ENCODE results near the gene TOX3.

Gene TOX3

DNA sequence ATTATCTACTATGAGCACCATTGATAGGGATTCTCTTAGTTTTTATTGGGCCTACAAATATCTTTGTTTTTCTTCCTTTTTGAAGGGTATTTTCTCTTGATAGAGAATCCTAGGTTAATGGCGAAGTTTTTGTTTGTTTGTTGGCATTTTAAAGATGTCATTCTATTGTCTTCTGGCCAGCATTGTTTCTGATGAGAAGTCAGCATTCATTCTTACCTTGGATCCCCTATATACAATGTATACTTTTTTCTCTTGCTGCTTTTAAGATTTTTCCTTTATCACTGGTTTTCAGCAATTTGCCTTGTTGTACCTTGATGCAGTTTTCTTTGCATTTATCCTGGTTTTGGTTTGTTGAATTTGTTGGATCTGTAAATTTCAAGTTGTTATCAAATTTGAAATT is 130.1 kb downstream of the TOX3 start:
- no peak overlapping the region for H3K27ac ChIP-seq (ENCODE audit: low read depth, low read length)
- peaks cover 0 to 7% (median 2%) of the 10 kb centered on the region in 5 donors for H3K9me3 ChIP-seq (ENCODE audit: control insufficient read depth in 5 of 5, low read length in 5 of 5)
- no peaks in the 10 kb centered on the region for H3K27me3 ChIP-seq (ENCODE audit: control insufficient read depth in 5 of 5, insufficient read depth in 4 of 5, low read length in 5 of 5)
- H3K9ac ChIP-seq (ENCODE audit: low read length in 5 of 5) = no peak overlapping the region
- H3K4me3 ChIP-seq (ENCODE audit: low read depth in 1 of 5, low read length in 5 of 5) = no peak overlapping the region
- H3K4me1 ChIP-seq (ENCODE audit: control insufficient read depth in 5 of 5, insufficient read depth in 5 of 5, low read length in 5 of 5) = no peaks in the 10 kb centered on the region
- H3K36me3 ChIP-seq (ENCODE audit: control insufficient read depth in 5 of 5, insufficient read depth in 5 of 5, low read length in 5 of 5) = no peaks in the 10 kb centered on the region

DNA sequence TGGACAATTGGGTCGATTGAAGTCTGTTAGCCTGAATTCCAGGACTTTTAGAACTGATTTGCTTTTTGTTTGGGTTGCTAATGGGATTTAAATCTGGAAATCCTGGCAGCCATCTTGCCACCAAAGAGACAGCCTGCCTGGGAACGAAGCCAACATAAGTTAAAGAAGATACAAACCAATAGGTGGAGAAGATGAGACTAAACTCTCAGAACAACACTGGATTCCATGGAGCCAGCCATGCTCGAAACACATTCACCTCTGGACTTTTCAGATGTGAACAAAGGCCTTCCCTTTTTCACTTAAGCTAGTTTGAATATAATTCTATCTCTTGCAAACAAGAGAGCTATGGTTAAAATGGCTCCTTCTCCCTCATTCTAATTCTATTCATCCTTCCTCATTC is 135.9 kb downstream of the TOX3 start:
- Histone ChIP-seq H3K27me3 (ENCODE audit: control insufficient read depth in 5 of 5, insufficient read depth in 4 of 5, low read length in 5 of 5) (no peaks in the 10 kb centered on the region), H3K27ac (ENCODE audit: low read depth, low read length) (no peak overlapping the region), H3K36me3 (ENCODE audit: control insufficient read depth in 5 of 5, insufficient read depth in 5 of 5, low read length in 5 of 5) (no peaks in the 10 kb centered on the region), H3K4me1 (ENCODE audit: control insufficient read depth in 5 of 5, insufficient read depth in 5 of 5, low read length in 5 of 5) (no peaks in the 10 kb centered on the region), H3K9me3 (ENCODE audit: control insufficient read depth in 5 of 5, low read length in 5 of 5) (peaks cover 0 to 5% (median 0%) of the 10 kb centered on the region in 5 donors), H3K4me3 (ENCODE audit: low read depth in 1 of 5, low read length in 5 of 5) (no peak overlapping the region), H3K9ac (ENCODE audit: low read length in 5 of 5) (no peak overlapping the region)

DNA sequence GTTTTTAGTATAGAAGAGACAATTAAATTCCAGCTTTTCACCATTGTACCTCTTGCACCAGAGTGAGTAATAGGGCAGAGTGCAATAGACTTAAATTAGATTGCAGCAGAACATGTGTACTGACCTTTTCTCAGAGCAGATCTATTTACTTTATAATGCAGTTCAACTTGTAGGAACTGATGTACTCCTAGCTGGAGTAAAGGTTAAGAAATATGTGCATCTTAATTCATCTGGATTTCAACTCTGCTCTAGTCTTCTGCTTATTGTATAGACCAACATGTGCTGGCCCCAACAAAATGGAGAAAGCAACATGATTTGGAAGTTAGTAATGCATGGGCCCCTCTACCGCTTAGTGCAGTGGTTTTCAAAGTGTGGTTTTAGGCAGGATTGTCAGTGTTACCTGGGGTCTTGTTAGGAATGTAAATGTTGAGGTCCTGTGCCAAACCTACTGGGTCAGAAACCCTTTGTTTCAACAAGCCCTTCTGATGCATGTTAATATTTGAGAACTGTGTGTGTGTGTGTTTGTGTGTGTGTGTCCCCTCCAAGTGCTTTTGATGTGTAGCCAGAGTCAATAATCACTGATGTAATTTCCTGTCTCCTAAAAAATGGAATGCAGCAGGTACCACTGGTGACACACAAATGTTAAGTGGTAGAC is 138.6 kb downstream of the TOX3 start:
- Histone ChIP-seq H3K4me1 (ENCODE audit: control insufficient read depth in 5 of 5, insufficient read depth in 5 of 5, low read length in 5 of 5) (no peaks in the 10 kb centered on the region), H3K9me3 (ENCODE audit: control insufficient read depth in 5 of 5, low read length in 5 of 5) (peaks cover 0 to 5% (median 0%) of the 10 kb centered on the region in 5 donors), H3K36me3 (ENCODE audit: control insufficient read depth in 5 of 5, insufficient read depth in 5 of 5, low read length in 5 of 5) (no peaks in the 10 kb centered on the region), H3K4me3 (ENCODE audit: low read depth in 1 of 5, low read length in 5 of 5) (no peak overlapping the region), H3K27me3 (ENCODE audit: control insufficient read depth in 5 of 5, insufficient read depth in 4 of 5, low read length in 5 of 5) (no peaks in the 10 kb centered on the region), H3K27ac (ENCODE audit: low read depth, low read length) (no peak overlapping the region), H3K9ac (ENCODE audit: low read length in 5 of 5) (no peak overlapping the region)

DNA sequence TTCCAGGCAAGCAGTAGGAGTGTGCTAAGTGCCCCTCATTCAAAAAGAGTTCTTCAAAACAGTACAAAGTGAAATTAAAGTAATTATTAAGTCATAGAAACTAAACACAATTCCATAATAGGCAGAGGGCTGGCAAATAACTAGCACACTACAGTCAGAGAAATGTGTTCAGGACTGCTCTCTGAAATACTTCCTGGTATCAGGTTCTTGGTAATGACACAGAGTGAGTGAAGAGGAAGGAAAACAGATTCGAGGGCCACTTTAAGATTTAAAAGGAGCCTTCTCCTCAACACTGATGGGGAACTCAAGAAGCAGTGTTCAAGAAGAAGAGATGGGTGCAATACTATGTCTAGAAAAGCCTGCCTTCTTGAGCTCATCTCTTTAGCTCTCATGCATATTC is 139.2 kb downstream of the TOX3 start:
- H3K36me3 ChIP-seq (ENCODE audit: control insufficient read depth in 5 of 5, insufficient read depth in 5 of 5, low read length in 5 of 5) = no peaks in the 10 kb centered on the region
- H3K9ac ChIP-seq (ENCODE audit: low read length in 5 of 5) = no peak overlapping the region
- H3K4me1 ChIP-seq (ENCODE audit: control insufficient read depth in 5 of 5, insufficient read depth in 5 of 5, low read length in 5 of 5) = no peaks in the 10 kb centered on the region
- H3K4me3 ChIP-seq (ENCODE audit: low read depth in 1 of 5, low read length in 5 of 5) = no peak overlapping the region
- peaks cover 0 to 5% (median 0%) of the 10 kb centered on the region in 5 donors for H3K9me3 ChIP-seq (ENCODE audit: control insufficient read depth in 5 of 5, low read length in 5 of 5)
- no peak overlapping the region for H3K27ac ChIP-seq (ENCODE audit: low read depth, low read length)
- H3K27me3 ChIP-seq (ENCODE audit: control insufficient read depth in 5 of 5, insufficient read depth in 4 of 5, low read length in 5 of 5) = no peaks in the 10 kb centered on the region

- Histone ChIP-seq H3K27ac (ENCODE audit: low read depth, low read length) (no peak overlapping the region), H3K36me3 (ENCODE audit: control insufficient read depth in 5 of 5, insufficient read depth in 5 of 5, low read length in 5 of 5) (no peaks in the 10 kb centered on the region), H3K9me3 (ENCODE audit: control insufficient read depth in 5 of 5, low read length in 5 of 5) (no peaks in the 10 kb centered on the region), H3K9ac (ENCODE audit: low read length in 5 of 5) (no peak overlapping the region), H3K4me3 (ENCODE audit: low read depth in 1 of 5, low read length in 5 of 5) (no peak overlapping the region), H3K27me3 (ENCODE audit: control insufficient read depth in 5 of 5, insufficient read depth in 4 of 5, low read length in 5 of 5) (no peaks in the 10 kb centered on the region), H3K4me1 (ENCODE audit: control insufficient read depth in 5 of 5, insufficient read depth in 5 of 5, low read length in 5 of 5) (no peaks in the 10 kb centered on the region)
Measured at GRCh38 chr16:52405441-52405840, 141.5 kb downstream of the TOX3 start.

DNA sequence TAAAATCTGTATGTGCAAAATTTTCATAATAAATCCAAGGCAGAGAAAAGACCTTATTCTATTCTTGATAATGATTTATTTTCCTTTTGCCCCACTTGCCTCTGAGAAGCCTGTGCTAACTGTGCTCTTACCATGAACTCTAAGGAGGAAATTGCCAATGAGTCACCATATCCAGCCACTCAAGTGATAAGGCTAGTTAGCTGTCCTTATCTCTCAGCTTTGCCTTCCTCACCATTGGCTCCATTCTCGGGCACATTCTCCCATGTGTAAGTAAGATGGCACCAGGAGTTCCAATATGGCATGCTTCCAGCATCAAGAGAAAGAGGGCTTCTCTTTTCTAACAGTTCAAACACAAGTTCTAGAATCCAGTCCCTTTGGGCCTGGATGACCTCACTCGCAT is 142.4 kb downstream of the TOX3 start:
- H3K27ac ChIP-seq (ENCODE audit: low read depth, low read length) = no peak overlapping the region
- no peaks in the 10 kb centered on the region for H3K9me3 ChIP-seq (ENCODE audit: control insufficient read depth in 5 of 5, low read length in 5 of 5)
- no peaks in the 10 kb centered on the region for H3K4me1 ChIP-seq (ENCODE audit: control insufficient read depth in 5 of 5, insufficient read depth in 5 of 5, low read length in 5 of 5)
- no peaks in the 10 kb centered on the region for H3K27me3 ChIP-seq (ENCODE audit: control insufficient read depth in 5 of 5, insufficient read depth in 4 of 5, low read length in 5 of 5)
- H3K36me3 ChIP-seq (ENCODE audit: control insufficient read depth in 5 of 5, insufficient read depth in 5 of 5, low read length in 5 of 5) = no peaks in the 10 kb centered on the region
- no peak overlapping the region for H3K9ac ChIP-seq (ENCODE audit: low read length in 5 of 5)
- H3K4me3 ChIP-seq (ENCODE audit: low read depth in 1 of 5, low read length in 5 of 5) = no peak overlapping the region

- Histone ChIP-seq H3K4me1 (ENCODE audit: control insufficient read depth in 5 of 5, insufficient read depth in 5 of 5, low read length in 5 of 5) (peaks cover 0 to 4% (median 0%) of the 10 kb centered on the region in 5 donors), H3K9ac (ENCODE audit: low read length in 5 of 5) (no peak overlapping the region), H3K36me3 (ENCODE audit: control insufficient read depth in 5 of 5, insufficient read depth in 5 of 5, low read length in 5 of 5) (no peaks in the 10 kb centered on the region), H3K27me3 (ENCODE audit: control insufficient read depth in 5 of 5, insufficient read depth in 4 of 5, low read length in 5 of 5) (no peaks in the 10 kb centered on the region), H3K27ac (ENCODE audit: low read depth, low read length) (no peak overlapping the region), H3K4me3 (ENCODE audit: low read depth in 1 of 5, low read length in 5 of 5) (no peak overlapping the region), H3K9me3 (ENCODE audit: control insufficient read depth in 5 of 5, low read length in 5 of 5) (no peaks in the 10 kb centered on the region)
Measured at GRCh38 chr16:52399116-52399515, 147.8 kb downstream of the TOX3 start.

DNA sequence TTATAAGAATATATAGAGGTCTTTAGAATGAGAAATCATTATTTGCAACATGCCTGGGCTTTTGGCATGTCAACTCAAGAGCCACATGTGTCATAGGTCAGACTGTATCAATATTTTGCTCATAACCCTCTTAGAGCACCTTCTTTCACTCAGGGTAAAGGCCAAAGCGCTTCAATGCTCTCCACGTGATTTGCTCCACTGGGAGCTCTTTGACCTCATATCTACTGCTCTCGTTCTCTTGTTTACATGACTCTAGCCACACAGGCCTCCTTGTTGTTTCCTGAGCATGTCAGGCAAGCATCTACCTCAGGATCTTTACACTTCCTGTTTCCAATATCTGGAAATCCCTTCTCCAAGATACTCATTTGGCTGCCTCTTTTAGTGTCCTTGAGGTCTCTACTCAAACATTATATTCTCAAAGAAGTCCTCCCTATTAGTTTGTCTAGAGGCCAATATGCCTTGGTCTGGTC is 148.4 kb downstream of the TOX3 start:
- Histone ChIP-seq H3K4me3 (ENCODE audit: low read depth in 1 of 5, low read length in 5 of 5) (no peak overlapping the region), H3K36me3 (ENCODE audit: control insufficient read depth in 5 of 5, insufficient read depth in 5 of 5, low read length in 5 of 5) (no peaks in the 10 kb centered on the region), H3K27ac (ENCODE audit: low read depth, low read length) (no peak overlapping the region), H3K4me1 (ENCODE audit: control insufficient read depth in 5 of 5, insufficient read depth in 5 of 5, low read length in 5 of 5) (peaks cover 0 to 4% (median 0%) of the 10 kb centered on the region in 5 donors), H3K9me3 (ENCODE audit: control insufficient read depth in 5 of 5, low read length in 5 of 5) (no peaks in the 10 kb centered on the region), H3K9ac (ENCODE audit: low read length in 5 of 5) (no peak overlapping the region), H3K27me3 (ENCODE audit: control insufficient read depth in 5 of 5, insufficient read depth in 4 of 5, low read length in 5 of 5) (no peaks in the 10 kb centered on the region)

DNA sequence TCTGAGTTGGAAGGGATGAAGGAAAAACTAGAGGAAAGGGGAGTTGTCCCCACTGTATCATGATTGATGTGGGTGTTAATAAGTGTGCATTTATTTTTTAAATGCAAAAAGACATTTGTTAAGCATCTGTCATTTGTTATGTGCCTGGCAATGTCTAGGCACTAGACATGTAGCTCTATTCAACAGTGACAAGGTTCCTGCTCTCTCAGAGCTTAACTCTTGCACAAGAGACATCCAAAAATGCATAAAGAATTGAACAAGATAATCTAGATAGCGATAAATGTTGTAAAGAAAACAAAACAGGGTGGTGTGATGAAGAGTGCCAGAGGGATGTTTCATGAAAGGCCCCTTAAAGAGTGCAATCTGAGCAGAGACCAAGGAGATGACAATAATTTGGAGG is 148.9 kb downstream of the TOX3 start:
- Histone ChIP-seq H3K36me3 (ENCODE audit: control insufficient read depth in 5 of 5, insufficient read depth in 5 of 5, low read length in 5 of 5) (no peaks in the 10 kb centered on the region), H3K27ac (ENCODE audit: low read depth, low read length) (no peak overlapping the region), H3K4me1 (ENCODE audit: control insufficient read depth in 5 of 5, insufficient read depth in 5 of 5, low read length in 5 of 5) (peaks cover 0 to 4% (median 0%) of the 10 kb centered on the region in 5 donors), H3K27me3 (ENCODE audit: control insufficient read depth in 5 of 5, insufficient read depth in 4 of 5, low read length in 5 of 5) (no peaks in the 10 kb centered on the region), H3K9ac (ENCODE audit: low read length in 5 of 5) (no peak overlapping the region), H3K9me3 (ENCODE audit: control insufficient read depth in 5 of 5, low read length in 5 of 5) (no peaks in the 10 kb centered on the region), H3K4me3 (ENCODE audit: low read depth in 1 of 5, low read length in 5 of 5) (no peak overlapping the region)

- H3K4me1 ChIP-seq (ENCODE audit: control insufficient read depth in 5 of 5, insufficient read depth in 5 of 5, low read length in 5 of 5) = peaks cover 0 to 2% (median 0%) of the 10 kb centered on the region in 5 donors
Measured at GRCh38 chr16:52393448-52393847, 153.5 kb downstream of the TOX3 start.

More at GRCh38 chr16:52393448-52393847, 153.5 kb downstream of the TOX3 start:
- Histone ChIP-seq H3K36me3 (ENCODE audit: control insufficient read depth in 5 of 5, insufficient read depth in 5 of 5, low read length in 5 of 5) (no peaks in the 10 kb centered on the region), H3K4me3 (ENCODE audit: low read depth in 1 of 5, low read length in 5 of 5) (no peak overlapping the region), H3K27me3 (ENCODE audit: control insufficient read depth in 5 of 5, insufficient read depth in 4 of 5, low read length in 5 of 5) (no peaks in the 10 kb centered on the region), H3K9ac (ENCODE audit: low read length in 5 of 5) (no peak overlapping the region), H3K27ac (ENCODE audit: low read depth, low read length) (no peak overlapping the region), H3K9me3 (ENCODE audit: control insufficient read depth in 5 of 5, low read length in 5 of 5) (no peaks in the 10 kb centered on the region)
